Measurements from ENCODE around the gene COX5B. TPM values are rescaled to one million over a fixed set of nuclear protein-coding genes. Genes with fewer than 3 reads are reported as not detected.
A peak's percentile ranks its signal among the peaks of the same experiment; 100 is the strongest.

Gene COX5B

GRCh38 chr2:97695744-97696143 lies 49.9 kb downstream of the COX5B start:
- Histone ChIP-seq H3K9ac (ENCODE audit: low read length) (no peak overlapping the region), H3K4me3 (ENCODE audit: low read length) (no peak overlapping the region), H3K4me2 (ENCODE audit: low read length) (no peak overlapping the region), H3K79me1 (ENCODE audit: low read length) (no peaks in the 10 kb centered on the region), H4K5ac (ENCODE audit: low read length) (no peak overlapping the region), H3K18ac (ENCODE audit: low read length) (no peak overlapping the region), H2BK15ac (replicated peaks; ENCODE audit: low read depth) (no peak overlapping the region), H2BK120ac (ENCODE audit: low read depth, low read length) (no peak overlapping the region), H3K4ac (ENCODE audit: low read depth, low read length) (no peak overlapping the region), H3K4me1 (ENCODE audit: control insufficient read depth, low read depth, low read length) (no peaks in the 10 kb centered on the region), H3K56ac (ENCODE audit: low read length) (no peak overlapping the region), H3K36me3 (ENCODE audit: control insufficient read depth, insufficient read depth, low read length) (no peaks in the 10 kb centered on the region), H4K8ac (ENCODE audit: low read depth, low read length) (no peak overlapping the region), H3K27me3 (ENCODE audit: insufficient read depth, low read length, poor library complexity) (no peaks in the 10 kb centered on the region), H2BK5ac (ENCODE audit: low read length) (no peak overlapping the region), H3K79me2 (ENCODE audit: control insufficient read depth, insufficient read depth, low read length) (no peaks in the 10 kb centered on the region), H2AK5ac (ENCODE audit: low read length) (no peak overlapping the region), H3K27ac (ENCODE audit: low read depth, low read length) (no peak overlapping the region), H3K23ac (ENCODE audit: low read length) (no peak overlapping the region)
- WGBS (ENCODE audit: extremely low coverage, insufficient coverage, low lambda C conversion rate) = no CpG with 5 or more reads among the region's 5 CpGs
- DNase-seq = no peak

- Histone ChIP-seq H2BK5ac (ENCODE audit: low read length) (no peak overlapping the region), H3K79me1 (ENCODE audit: low read length) (no peaks in the 10 kb centered on the region), H3K27ac (ENCODE audit: low read depth, low read length) (no peak overlapping the region), H3K4me2 (ENCODE audit: low read length) (no peak overlapping the region), H3K79me2 (ENCODE audit: control insufficient read depth, insufficient read depth, low read length) (no peaks in the 10 kb centered on the region), H2BK120ac (ENCODE audit: low read depth, low read length) (no peak overlapping the region), H3K4me3 (ENCODE audit: low read length) (no peak overlapping the region), H4K8ac (ENCODE audit: low read depth, low read length) (no peak overlapping the region), H3K9ac (ENCODE audit: low read length) (no peak overlapping the region), H2AK5ac (ENCODE audit: low read length) (no peak overlapping the region), H2BK15ac (replicated peaks; ENCODE audit: low read depth) (no peak overlapping the region), H3K18ac (ENCODE audit: low read length) (no peak overlapping the region), H3K56ac (ENCODE audit: low read length) (no peak overlapping the region), H4K5ac (ENCODE audit: low read length) (no peak overlapping the region), H3K4me1 (ENCODE audit: control insufficient read depth, low read depth, low read length) (no peaks in the 10 kb centered on the region), H3K27me3 (ENCODE audit: insufficient read depth, low read length, poor library complexity) (no peaks in the 10 kb centered on the region), H3K36me3 (ENCODE audit: control insufficient read depth, insufficient read depth, low read length) (no peaks in the 10 kb centered on the region), H3K4ac (ENCODE audit: low read depth, low read length) (no peak overlapping the region), H3K23ac (ENCODE audit: low read length) (no peak overlapping the region)
- peak; percentile 81 for DNase-seq
- WGBS (ENCODE audit: extremely low coverage, insufficient coverage, low lambda C conversion rate) = no CpG with 5 or more reads among the region's 14 CpGs
These were observed 51.7 kb downstream of the COX5B start for GRCh38 chr2:97697252-97698235.

Small RNAs within 50 kb of the gene (small RNA-seq; reads per million reads assigned to genes)
- gene RNU4-8P (ENCODE audit: insufficient read depth) = not detected
